RPMI8226 (cell line): ENCODE measurements around the gene ODF2L.
"Not testable (repeated sequence)": the region's sequence is repeated elsewhere in the genome, so short reads cannot be mapped to it uniquely, and the experiment has no call there.

ENCODE experiments used
- DNase-seq: peaks from one replicate; pipeline ENCODE4 v3.0.0-alpha.2; 2015

The ODF2L gene

DNA sequence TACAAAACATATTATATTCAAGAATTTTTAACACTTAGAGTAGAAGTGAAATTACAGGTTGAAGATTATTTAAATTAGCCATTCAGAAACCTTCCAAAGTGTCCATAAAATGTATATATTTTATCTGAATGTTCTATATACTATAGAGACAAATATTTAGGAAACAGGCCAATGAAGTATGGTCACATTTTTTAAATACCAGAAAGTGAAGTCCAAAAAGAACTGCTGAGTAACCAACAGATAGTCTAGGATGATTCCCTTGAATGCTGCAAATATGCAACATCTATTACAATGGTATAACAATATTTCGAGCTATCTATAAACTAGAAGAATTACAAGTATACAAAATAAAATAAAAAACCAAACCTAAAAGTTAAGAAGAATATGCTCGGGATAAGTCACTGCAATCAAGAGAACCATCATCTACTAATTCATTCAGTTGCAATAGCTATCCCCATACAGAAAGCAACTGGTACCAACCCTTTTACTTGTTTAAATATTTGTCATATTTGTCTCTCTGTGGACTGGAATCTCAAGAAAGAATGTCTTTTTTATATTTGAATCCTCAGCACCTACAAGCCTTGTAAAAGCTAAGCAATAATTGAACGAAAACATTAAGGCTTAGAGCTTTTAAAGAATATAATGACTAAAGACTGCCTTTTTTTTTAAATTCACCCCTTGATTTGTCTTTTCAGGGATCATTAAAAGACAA lies 8.1 kb downstream of the ODF2L start:
- DNase-seq, result no peak

DNA sequence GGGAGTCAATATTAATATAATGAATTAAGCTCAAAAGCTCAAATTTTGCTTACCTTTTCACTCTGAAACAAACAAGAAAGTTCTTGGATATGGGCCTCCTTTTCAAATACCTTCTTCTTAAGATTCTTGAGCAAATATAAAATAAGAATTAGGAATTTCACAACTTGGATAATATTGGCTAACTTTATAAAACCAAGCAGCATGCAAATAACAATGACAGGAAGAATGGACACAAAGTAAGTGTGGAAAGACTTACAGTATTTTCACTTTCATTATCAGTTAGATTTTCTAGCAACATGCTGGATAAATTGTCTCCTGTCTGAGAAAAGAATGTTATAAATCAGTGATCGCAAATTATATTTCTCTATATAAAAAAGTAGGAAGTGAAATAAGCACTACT lies 13.2 kb downstream of the ODF2L start:
- DNase-seq, result no peak

DNA sequence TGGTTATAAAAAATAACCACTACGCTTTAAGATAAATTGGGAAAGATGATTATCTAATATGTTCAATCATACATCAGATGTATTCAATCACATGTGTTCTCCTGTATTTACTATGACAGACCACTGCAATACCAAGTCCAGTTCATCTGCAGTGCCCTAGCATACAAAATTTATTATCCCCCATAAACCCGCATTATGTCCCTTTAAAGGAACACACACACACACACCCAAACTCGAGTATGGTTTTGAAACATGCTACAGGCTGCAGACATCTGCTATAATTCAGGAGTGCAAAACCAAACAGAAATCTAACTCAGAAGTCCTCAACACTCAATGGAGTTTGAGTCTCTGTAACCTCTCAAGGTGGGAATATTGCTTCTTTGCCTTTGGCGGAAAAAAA lies 14.9 kb downstream of the ODF2L start:
- DNase-seq, result no peak

DNA sequence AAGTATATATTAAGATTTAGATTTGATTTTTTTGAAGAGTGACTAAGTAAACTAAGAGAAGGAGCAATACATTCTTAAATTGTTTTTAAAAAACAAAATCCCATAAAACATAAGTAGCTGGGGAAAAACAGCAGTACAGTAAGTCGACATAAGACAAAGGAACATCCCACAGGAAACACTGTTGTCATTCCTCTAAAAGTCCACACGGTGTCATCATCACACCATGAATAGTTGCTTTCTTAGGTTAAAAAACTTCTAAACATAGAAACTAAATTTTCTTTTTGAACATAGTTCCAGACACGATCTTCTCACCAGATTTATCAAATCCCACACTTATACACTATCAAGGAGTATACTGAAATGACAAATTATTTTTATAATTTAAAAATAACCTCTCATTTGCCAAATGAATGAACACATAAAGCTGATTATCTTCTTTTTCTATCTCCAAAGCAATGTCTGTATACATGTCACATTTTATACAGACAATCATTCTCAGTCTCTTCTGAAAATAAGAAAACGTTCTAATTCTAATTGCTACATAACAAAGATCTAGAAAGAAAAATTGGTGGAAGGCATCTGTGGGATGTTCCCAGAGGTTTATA lies 15.8 kb downstream of the ODF2L start:
- peak; percentile 32 for DNase-seq

DNA sequence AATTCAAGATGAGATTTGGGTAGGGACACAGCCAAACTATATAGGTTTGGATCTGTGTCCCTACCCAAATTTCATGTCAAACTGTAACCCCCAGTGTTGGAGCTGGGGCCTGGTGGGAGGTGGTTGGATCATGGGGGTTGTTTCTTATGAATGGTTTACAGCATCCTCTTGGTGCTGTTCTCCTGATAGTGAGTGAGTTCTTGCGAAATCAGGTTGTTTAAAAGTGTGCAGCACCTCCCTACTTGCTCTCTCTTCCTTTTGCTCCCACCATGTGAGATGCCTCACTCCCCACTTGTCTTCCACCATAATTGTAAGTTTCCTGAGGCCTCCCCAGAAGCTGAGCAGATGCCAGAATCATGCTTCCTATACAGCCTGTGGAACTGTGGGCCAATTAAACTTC lies 17.3 kb downstream of the ODF2L start:
- no peak for DNase-seq

DNA sequence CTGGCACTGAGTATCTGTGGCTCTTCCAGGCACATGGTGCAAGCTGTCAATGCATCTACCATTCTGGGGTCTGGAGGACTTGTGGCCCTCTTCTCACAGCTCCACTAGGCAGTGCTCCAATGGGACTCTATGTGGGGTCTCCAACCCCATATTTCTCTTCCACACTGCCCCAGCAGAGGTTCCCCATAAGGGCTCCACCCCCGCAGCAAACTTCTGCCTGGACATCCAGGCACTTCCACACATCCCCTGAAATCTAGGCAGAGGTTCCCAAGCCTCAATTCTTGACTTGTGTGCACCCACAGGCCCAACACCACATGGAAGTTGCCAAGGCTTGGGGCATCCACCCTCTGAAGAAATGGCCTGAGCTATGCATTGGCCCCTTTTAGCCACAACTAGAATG lies 18.8 kb downstream of the ODF2L start:
- no peak for DNase-seq

DNA sequence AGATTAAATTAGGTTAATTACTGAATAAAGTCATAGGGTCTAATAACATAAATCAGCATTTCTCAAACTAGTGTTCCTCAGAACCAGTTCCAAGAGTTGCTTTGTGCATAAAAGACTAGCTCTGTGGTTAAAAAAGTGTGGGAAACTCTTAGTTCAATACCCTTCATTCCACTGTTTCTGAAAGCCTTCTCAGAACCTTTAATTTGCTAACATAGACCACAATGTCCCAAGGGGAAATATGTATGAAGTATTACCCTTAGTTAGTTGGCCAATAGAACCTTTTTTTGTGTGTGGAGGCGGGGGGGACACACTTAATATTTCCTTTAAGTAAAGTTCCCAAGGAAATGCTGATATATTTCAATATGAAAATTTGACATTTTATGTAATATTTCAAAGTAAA lies 20.4 kb downstream of the ODF2L start:
- DNase-seq, result no peak

DNA sequence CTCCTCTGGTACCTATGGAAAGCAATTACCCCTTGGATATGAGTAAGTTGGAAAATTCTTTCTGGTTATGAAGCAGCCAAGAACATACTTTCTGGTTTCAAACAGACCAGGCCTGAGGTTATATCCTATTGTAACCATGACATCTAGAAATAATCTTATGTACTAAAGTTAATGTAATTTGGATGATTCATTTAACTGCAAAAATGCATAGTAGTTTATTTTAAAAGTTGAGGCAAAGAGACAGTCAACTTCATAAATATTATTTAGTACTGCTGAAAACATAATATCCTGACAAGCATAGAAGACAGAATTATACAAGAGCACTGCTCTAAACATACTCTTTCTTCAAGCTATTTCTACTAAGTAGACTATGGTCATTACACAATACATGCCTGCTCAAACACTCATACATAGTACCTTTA lies 25.5 kb downstream of the ODF2L start:
- no peak for DNase-seq

DNA sequence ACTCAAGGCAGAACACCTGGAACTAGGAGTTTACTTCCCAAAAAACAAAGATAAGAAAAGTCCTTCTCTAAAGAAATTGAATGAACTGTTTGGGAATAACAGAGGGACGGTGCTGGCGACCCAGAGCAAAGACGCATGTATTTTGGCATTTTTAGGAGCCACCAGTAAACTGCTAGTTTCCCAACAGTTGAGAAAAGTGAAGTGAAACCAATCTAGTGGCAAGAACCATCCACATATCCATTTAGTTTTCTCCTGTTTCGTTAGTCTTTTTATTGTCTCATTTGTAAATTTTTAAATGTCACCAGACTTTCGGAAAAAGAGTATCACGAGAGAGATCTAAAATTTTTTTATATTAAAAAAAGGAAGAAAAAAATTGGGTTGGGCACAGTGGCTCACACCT lies 30.2 kb downstream of the ODF2L start:
- no peak for DNase-seq

DNA sequence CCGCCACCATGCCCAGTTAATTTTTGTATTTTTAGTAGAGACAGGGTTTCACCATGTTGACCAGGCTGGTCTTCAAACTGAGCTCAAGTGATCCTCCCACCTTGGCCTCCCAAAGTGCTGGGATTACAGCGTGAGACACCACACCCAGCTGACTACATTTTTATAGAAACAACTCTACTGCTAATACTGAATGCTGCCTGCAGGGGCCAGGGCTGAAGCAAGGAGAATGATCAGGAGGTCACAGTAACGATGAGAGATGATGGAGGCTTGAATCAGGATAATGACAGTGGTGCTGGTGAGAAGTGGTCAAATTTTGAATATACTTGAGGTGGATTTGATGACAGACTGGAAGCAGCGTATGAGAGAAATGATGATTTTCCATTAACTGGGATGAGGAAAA lies 33.3 kb downstream of the ODF2L start:
- DNase-seq, result no peak

DNA sequence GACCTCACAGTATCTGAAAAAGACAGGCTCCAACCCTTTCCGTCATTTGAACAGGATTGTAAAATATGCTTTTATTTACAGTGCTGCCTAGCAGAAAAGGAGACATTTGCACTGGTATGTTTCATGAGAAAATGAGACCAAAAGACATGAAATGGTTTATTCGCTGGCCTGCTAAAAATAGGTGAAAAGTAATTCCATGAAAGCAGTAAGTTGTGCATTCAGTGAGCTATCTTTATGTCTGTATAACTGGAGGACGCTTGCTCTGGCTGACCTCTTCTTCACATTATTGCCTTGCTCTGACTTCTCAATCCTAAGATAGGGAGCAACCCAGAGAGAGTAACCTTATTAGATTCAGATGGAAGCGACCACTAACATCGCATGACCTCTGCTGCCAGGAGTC lies 38.3 kb downstream of the ODF2L start:
- no peak for DNase-seq

DNA sequence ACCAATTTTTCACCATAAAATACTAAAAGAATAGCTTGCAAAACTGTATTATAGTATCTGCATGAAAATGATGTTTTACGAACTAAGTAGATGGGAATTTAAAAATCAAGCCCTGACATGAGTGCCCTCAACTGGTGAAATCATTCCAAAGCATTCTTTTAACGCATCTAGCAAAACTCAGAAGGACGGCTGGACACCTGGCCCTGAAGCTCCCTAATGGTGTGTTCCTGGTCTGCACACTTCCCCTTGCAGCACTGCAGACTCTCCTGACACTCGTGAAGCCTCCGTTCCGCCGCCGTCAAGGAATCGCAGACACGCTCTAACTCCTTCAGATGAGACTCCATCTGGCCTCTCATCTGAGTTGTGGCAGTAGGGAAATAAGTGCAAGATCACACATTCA lies 39.9 kb downstream of the ODF2L start:
- DNase-seq, result no peak

DNA sequence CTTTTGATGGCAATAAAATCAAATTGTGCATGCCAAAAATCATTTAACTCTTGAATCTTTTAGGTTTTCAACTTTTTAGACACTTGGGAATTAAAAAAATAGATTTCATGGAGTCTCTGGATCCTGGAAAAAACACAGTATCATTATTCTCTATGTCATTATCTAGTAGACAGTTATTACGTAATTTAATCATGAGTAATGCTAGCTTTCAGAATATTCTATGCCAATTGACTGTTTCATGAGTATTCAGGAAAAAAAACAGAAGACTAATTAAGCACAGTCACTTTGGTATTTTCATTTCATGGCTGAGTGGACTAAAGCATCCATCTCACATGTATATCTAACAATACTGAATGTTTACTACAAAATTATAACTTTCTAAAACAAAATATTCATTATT lies 44.0 kb downstream of the ODF2L start:
- DNase-seq, result no peak

DNA sequence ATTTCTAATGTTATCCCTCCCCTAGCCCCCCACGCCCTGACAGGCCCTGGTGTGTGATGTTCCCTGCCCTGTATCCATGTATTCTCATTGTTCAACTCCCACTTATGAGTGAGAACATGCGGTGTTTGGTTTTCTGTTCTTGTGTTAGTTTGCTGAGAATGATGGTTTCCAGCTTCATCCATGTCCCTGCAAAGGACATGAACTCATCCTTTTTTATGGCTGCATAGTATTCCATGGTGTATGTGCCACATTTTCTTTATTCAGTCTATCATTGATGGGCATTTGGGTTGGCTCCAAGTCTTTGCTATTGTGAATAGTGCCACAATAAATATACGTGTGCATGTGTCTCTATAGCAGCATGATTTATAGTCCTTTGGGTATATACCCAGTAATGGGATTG lies 45.9 kb downstream of the ODF2L start:
- not testable (repeated sequence) for DNase-seq

DNA sequence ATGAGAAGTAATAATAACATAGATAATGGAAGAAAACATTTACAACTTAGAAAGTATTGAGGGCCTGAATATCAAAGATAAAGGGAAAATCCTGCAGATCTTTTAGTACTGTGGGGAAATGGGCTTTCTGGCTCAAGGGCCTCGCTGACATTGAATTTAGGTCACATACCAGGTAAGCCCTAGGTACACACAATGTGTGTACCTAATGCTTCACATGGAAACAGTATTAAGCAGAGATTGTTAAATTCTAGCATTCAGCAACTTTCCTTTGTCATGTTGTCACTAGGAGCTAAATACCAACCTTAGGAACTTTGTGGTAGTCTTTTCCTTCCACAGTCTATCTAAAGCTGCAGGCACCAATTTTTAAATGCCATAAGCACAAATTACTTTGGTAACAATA lies 49.7 kb downstream of the ODF2L start:
- no peak for DNase-seq

DNA sequence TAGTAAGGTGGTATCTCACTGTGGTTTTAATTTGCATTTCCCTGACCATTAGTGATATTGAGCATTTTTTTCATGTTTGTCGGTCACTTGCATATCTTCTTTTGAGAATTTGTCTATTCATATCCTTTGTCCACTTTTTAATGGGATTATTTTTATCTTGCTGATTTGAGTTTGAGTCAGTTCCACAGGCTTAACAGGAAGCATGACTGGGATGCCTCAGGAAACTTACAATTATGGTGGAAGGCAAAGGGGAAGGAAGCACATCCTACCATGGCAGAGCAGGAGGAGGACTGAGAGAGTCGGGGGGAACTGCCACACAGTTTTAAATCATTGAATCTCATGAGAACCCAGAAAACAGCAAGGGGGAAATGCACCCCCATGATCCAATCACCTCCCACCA lies 51.1 kb downstream of the ODF2L start:
- no peak for DNase-seq

DNA sequence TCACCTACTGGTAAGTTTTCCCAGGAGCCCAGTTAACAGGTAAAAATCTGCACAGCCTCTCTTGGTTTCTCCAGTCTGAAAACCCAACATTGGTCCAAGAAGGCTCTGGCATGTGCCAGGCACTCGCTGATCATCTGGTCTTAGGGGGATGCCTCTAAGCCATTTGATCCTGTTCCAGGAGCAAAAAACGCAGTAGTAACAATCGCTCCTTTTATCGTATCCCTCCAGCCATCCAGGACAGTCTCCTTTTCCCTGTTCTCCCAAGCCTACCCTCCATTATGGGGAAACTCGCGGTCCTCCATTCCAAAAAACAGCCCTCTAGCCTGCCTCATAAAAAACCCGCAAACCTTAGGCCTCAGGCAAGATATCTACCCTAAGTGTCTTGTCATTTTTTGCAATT lies 56.2 kb downstream of the ODF2L start:
- DNase-seq, result no peak

DNA sequence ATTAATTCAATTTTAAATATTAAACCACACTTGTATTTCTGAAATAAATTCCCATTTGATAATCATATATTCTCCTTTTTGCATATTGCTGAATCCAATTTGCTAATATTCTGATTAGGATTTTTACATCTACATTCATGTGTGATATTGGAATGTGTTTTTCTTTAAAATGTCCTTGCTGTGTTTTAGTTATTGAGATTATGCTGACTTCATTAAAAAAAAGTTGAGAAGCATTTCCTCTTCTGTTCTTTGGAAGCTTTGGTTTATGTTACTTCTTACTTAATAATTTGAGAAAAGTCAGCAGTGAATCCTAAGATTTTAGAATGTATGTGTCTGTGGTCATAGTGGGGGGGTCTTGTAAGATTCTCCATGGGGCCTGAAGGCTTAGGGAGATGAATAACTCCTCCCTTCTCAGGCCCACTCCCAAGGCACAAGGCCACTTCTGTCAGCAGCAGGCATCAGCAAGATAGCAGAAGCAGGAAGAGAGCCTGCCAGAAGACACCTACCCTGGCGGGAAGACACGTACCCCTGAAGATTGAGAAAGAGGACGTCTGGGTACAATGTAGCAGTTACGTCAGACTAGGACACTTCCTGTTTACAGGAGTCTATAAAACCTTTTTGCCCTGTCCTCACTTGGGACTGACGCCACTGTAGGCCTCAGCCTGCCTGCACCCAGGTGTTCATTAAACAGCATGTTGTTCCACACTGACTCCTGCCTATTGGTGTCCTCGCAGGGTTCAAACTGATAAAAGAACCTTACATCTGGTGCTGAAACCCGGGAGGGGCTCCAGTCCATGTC lies 56.9 kb downstream of the ODF2L start:
- peak; percentile 2 for DNase-seq

DNA sequence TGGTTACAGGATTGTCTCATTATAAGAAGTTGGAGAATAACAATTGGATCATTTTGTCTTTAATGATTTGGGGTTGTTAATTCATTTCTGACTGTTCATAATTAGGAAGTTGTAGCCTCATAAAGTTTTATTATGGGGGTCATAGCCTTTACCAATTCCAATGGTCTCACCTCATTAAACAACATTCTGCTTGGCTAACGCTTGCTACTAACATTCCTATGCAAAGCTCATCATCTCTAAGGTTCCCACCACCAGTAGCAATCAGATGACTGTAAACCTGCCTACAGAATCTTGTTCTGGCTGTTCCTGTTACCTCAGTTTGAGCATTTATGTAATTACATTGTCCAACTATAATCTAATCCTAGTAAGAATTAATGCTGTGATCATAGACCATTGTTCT lies 60.2 kb downstream of the ODF2L start:
- no peak for DNase-seq

DNA sequence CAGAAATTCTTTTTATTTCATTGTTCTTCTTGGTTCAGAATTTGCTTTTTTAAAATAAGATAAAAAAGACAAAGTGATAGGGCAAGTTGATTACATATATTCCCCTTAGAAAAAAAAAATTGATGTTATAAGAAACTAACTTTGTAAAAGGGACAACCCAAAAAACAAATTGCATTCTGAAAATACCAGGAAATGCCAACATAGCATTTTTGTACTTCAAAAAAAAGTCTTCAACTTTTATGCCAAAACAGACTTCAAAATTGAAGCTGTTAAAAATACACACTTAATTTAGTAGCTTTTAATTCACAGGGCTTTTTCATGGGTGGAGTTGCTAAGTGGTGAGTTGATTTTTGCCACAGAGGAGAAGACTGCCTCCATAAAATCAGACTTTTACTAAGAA lies 70.9 kb downstream of the ODF2L start:
- DNase-seq, result no peak

DNA sequence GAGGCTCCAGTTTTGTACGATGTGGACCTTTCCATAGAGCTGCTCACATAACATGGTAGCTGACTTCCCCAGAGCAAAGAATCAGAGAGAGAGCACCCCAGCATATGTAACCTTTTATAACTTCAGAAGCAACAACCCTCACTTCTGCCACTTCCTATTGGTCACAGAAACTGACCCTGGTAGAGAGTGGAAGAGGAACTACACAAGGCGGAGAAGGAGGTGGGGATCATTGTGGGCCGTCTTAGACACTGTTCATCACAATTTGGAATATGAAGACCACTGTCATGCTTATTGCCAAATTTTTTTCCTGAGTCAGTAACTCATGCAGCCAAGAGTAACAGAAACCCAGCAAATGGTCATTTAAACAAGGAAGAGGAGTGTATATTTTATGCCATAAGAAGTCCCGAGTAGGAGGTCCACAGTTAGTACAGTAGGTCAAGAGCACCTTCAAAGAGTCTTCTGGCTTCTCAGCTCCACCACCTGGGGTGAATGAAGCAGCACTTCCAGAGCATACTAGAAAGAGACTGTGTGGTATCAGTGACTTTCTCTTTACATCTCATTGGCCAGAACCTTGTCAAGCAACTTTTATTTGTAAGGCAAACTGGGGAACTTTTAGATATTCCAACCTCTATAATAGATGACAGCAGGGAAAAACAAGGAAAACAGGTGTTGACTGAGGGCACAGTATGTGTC lies 71.8 kb downstream of the ODF2L start:
- no peak for DNase-seq

DNA sequence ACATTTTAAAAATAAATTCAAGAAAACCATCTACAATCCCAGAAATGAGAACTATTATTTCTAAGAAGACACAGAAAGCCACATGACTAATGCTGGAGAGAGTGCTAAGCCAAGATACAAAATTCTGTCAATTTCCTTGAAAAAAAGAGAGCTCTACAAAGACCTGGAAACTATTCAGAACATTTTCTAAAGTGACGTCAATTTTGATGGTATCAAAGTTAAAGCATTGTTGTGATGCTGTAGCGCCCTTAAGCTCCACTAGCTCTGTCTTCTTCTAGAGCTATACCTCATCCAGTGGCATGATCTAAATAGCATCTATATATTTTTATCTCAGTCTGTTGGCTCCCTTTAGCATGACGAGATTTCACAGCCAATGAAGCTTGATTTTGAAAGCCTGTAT lies 73.9 kb downstream of the ODF2L start:
- DNase-seq, result no peak

DNA sequence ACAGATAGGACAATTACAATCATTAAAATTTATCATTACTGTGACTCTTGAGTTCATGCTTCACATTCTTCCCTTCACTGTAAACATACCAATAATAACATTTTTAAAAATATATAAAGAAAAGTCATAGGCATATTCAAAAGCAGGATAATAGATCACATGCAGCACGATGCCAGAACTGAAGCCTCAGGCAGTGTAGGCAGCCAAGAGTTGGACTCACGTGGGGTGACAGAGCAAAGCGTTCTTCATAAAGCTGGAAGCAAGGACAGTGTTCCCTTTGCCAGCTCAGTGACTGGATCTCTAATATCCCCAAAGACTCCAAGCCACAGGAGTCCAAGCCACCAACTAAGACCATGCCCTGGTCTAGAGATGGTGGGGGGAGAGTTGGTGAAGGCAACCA lies 77.7 kb downstream of the ODF2L start:
- no peak for DNase-seq

DNA sequence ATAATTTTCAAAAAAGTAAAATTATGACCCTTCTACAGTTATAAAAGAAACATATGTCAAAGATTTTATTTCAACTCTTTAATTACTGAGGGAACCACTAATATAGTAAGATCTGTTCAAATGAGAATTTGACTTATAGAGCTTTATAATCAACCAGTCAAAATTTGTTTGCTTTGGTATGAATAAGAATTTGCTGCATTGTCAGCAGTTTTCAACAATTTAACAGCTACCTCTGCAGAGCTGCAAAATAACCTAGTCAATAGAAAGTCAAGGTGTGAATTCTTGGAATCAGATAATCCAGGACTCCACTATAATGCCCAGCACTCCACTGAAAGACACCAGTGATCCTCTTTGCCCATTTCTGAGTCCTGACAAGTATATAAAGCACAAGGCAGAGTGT lies 78.2 kb downstream of the ODF2L start:
- DNase-seq, result no peak
